Panc1 (cell line): ENCODE results near the gene C1QTNF12.

Experiments used
- SIN3A ChIP-seq: IDR thresholded peaks from 2 replicates; pipeline ENCODE4 v1.6.1; 2012; ENCODE audit warnings: low read depth, mild to moderate bottlenecking, low read length, moderate library complexity, borderline replicate concordance; ENCODE audit not compliant: insufficient read depth
- TCF7L2 ChIP-seq: IDR thresholded peaks from 2 replicates; pipeline ENCODE4 v1.6.1; 2011; ENCODE audit warnings: mild to moderate bottlenecking, low read depth, low read length, inconsistent platforms
- TF ChIP-seq, protein P1 (sequence below): fragments of 450-650 bp; IDR thresholded peaks from 2 replicates; pipeline ENCODE4 v1.5.1; 2017; ENCODE audit warnings: mild to moderate bottlenecking

DNA sequence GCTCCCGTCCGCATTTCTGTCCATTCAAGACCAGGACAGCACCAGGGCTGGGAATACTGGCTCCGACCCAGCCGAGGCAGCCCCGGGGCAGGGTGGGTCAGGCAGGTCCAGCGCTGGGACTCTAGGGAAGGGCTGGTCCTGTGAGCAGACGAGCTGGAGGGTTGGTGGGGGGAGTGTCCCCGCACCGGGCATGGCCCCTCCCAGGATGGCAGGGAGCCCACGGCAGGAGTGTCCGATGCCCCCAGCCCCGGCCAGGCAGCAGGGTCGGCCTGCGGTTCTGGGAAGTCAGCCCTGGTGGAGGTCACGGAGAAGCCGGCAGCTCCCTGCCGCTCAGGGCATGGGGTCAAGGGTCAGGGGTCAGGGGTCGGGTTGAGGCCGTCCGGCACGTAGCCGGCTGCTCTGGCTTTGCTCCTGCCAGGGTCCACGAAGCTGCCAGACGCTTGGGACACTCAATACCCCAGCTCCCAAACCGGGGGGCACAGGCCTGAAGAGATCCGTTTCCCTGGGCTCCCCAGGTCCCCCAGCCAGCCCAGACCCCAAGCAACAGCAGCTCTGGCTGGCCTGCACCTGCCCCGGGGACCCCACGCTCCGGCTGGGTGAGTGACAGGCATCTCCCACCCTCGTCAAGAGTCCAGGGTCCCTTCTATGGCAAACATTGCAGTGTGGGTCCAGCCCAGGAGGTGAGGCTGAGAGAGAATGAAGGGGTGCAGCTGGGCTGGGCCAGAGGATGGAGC lies 6.7 kb downstream of the C1QTNF12 start:
- TF ChIP-seq, protein P1, sequence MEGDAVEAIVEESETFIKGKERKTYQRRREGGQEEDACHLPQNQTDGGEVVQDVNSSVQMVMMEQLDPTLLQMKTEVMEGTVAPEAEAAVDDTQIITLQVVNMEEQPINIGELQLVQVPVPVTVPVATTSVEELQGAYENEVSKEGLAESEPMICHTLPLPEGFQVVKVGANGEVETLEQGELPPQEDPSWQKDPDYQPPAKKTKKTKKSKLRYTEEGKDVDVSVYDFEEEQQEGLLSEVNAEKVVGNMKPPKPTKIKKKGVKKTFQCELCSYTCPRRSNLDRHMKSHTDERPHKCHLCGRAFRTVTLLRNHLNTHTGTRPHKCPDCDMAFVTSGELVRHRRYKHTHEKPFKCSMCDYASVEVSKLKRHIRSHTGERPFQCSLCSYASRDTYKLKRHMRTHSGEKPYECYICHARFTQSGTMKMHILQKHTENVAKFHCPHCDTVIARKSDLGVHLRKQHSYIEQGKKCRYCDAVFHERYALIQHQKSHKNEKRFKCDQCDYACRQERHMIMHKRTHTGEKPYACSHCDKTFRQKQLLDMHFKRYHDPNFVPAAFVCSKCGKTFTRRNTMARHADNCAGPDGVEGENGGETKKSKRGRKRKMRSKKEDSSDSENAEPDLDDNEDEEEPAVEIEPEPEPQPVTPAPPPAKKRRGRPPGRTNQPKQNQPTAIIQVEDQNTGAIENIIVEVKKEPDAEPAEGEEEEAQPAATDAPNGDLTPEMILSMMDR, result no peak
- no peak for TF ChIP-seq SIN3A
- TF ChIP-seq TCF7L2, result no peak
